DOHH2 (cell line): ENCODE results near the gene C3orf22.

Experiments used
- H3F3A ChIP-seq: fragments of 200-600 bp; sonication (generic), shearing (Covaris generic); 2 replicates; pipeline ENCODE4 v1.6.0; 2016; ENCODE audit warnings: antibody characterized with exemption, mild to moderate bottlenecking; ENCODE audit not compliant: control insufficient read depth, insufficient read depth
- H3K27ac ChIP-seq: fragments of 200-600 bp; sonication (generic); 2 replicates; pipeline ENCODE4 v1.5.1; 2014; ENCODE audit warnings: low read depth, mild to moderate bottlenecking, low read length, moderate library complexity
- H3K27me3 ChIP-seq: fragments of 200-600 bp; sonication (generic); 2 replicates; pipeline ENCODE4 v1.6.1; 2014; ENCODE audit warnings: mild to moderate bottlenecking, low read length, mixed read lengths; ENCODE audit not compliant: control insufficient read depth
- H3K36me3 ChIP-seq: fragments of 200-600 bp; sonication (generic); 2 replicates; pipeline ENCODE4 v1.6.1; 2014; ENCODE audit warnings: mild to moderate bottlenecking, low read length, moderate library complexity, mixed read lengths; ENCODE audit not compliant: control insufficient read depth
- H3K4me1 ChIP-seq: fragments of 200-600 bp; sonication (generic); 2 replicates; pipeline ENCODE4 v1.6.1; 2014; ENCODE audit warnings: mild to moderate bottlenecking, low read length, mixed read lengths; ENCODE audit not compliant: control insufficient read depth
- H3K4me2 ChIP-seq: fragments of 200-600 bp; sonication (generic); 2 replicates; pipeline ENCODE4 v1.6.0; 2014; ENCODE audit warnings: mild to moderate bottlenecking, low read length, moderate library complexity
- H3K4me3 ChIP-seq: fragments of 200-600 bp; sonication (generic); 2 replicates; pipeline ENCODE4 v1.5.1; 2014; ENCODE audit warnings: mild to moderate bottlenecking, low read length, mixed read lengths
- H3K79me2 ChIP-seq: fragments of 200-600 bp; sonication (generic); 2 replicates; pipeline ENCODE4 v1.6.1; 2014; ENCODE audit warnings: mild to moderate bottlenecking, low read length, mixed read lengths; ENCODE audit not compliant: control insufficient read depth
- H3K9me2 ChIP-seq: fragments of 200-600 bp; sonication (generic); replicated peaks from 2 replicates; pipeline ENCODE4 v1.6.1; 2014; ENCODE audit warnings: mild to moderate bottlenecking, low read length, mixed read lengths; ENCODE audit not compliant: control insufficient read depth
- H3K9me3 ChIP-seq: fragments of 200-600 bp; sonication (generic); 2 replicates; pipeline ENCODE4 v1.6.1; 2014; ENCODE audit warnings: antibody characterized with exemption, low read length, mixed read lengths; ENCODE audit not compliant: control insufficient read depth, insufficient read depth
- H4K20me1 ChIP-seq: fragments of 200-600 bp; sonication (generic); 2 replicates; pipeline ENCODE4 v1.6.0; 2014; ENCODE audit warnings: low read depth, mild to moderate bottlenecking, antibody characterized with exemption, low read length, moderate library complexity; ENCODE audit not compliant: control insufficient read depth, insufficient read depth
- CTCF ChIP-seq: fragments of 200-600 bp; sonication (generic); IDR thresholded peaks from one replicate; pipeline ENCODE4 v1.5.1; 2014; ENCODE audit warnings: antibody characterized with exemption, mild to moderate bottlenecking, low read depth, low read length; ENCODE audit not compliant: poor library complexity, severe bottlenecking
- EZH2phosphoT487 ChIP-seq: fragments of 200-600 bp; sonication (generic); IDR thresholded peaks from 2 replicates; pipeline ENCODE4 v1.6.1; 2017; ENCODE audit warnings: borderline replicate concordance, mild to moderate bottlenecking, antibody characterized with exemption, low read length, moderate library complexity, mixed read lengths

The C3orf22 gene

GRCh38 chr3:126562737-126563276, 4.1 kb upstream of the C3orf22 start:
- H3K36me3 ChIP-seq: no peaks in the 10 kb centered on the region

GRCh38 chr3:126557761-126558160, 971 bp downstream of the C3orf22 start:
- Histone ChIP-seq H3K36me3 (no peaks in the 10 kb centered on the region), H3K27me3 (0 out of 2 replicates have a peak, but pooled peaks cover 7% of the 10 kb centered on the region), H3K27ac (no peak overlapping the region), H3K79me2 (no peaks in the 10 kb centered on the region), H3F3A (no peaks in the 10 kb centered on the region), H4K20me1 (no peaks in the 10 kb centered on the region), H3K9me3 (no peaks in the 10 kb centered on the region), H3K4me3 (no peak overlapping the region), H3K4me2 (no peak overlapping the region), H3K4me1 (no peaks in the 10 kb centered on the region), H3K9me2 (no peaks in the 10 kb centered on the region)
- TF ChIP-seq EZH2phosphoT487 (no peak), CTCF (no peak)

More at GRCh38 chr3:126562737-126563276, 4.1 kb upstream of the C3orf22 start:
- Histone ChIP-seq H3K4me1 (no peaks in the 10 kb centered on the region), H3K79me2 (no peaks in the 10 kb centered on the region), H3K9me3 (no peaks in the 10 kb centered on the region), H4K20me1 (no peaks in the 10 kb centered on the region), H3K27me3 (peaks cover 30% of the 10 kb centered on the region), H3K4me2 (no peak overlapping the region), H3F3A (no peaks in the 10 kb centered on the region), H3K4me3 (no peak overlapping the region), H3K9me2 (no peaks in the 10 kb centered on the region), H3K27ac (no peak overlapping the region)
- TF ChIP-seq EZH2phosphoT487 (no peak), CTCF (no peak)

- TF ChIP-seq CTCF: no peak
- no peak for TF ChIP-seq EZH2phosphoT487
- Histone ChIP-seq H4K20me1 (no peaks in the 10 kb centered on the region), H3K4me3 (no peak overlapping the region), H3F3A (no peaks in the 10 kb centered on the region), H3K4me2 (no peak overlapping the region), H3K79me2 (no peaks in the 10 kb centered on the region), H3K9me2 (no peaks in the 10 kb centered on the region), H3K4me1 (no peaks in the 10 kb centered on the region), H3K36me3 (no peaks in the 10 kb centered on the region), H3K27ac (no peak overlapping the region), H3K27me3 (0 out of 2 replicates have a peak, but pooled peaks cover 7% of the 10 kb centered on the region), H3K9me3 (no peaks in the 10 kb centered on the region)
These were observed 1.4 kb downstream of the C3orf22 start for GRCh38 chr3:126557415-126557745.
